ENCODE measurements around the gene KNDC1.

Gene KNDC1

DNA sequence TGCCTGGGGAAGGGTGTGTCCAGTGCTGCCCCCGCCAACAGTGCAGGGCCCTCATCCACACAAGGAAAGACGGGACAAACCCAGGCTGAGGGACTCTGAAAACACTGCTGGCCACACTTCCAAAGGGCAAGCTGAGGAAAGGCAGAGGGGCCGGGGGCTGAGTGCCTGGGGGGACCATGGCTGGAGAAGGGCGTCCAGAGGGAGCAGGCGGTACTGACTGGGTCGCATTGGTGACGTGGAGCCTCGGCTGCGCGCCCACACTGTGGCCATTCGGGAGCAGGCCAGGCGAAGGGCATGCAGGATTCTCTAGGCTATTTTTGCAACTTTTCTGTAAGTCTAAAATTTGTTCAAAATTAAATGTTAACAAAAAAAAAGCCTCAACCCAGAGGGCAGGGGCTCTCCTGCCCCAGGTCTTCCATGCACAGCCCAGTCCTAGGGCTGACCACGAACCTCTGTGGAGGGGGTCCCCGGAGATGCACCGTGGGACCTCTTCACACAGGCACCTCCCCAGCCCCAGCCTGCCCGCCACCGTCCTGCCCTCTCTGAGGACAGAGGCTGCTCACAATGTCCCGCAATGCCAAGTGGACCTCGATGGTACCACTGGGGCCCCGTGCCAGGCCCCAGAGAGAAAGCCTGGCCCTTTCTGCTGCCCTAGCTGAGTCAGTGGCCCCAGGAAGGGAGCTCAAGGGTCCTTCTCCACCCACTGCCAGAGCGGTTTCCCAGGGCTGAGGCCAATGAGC is 106.2 kb downstream of the KNDC1 start:
- Histone ChIP-seq H3K9me3 (replicated peaks; ENCODE audit: insufficient read depth, low read length) (no peaks in the 10 kb centered on the region), H3K9me2 (replicated peaks; ENCODE audit: insufficient read depth, low read length) (no peaks in the 10 kb centered on the region), H3K27me3 (replicated peaks; ENCODE audit: insufficient read depth, low read length) (no peaks in the 10 kb centered on the region), H3K4me3 (ENCODE audit: low read length) (no peak overlapping the region), H3F3A (ENCODE audit: insufficient read depth, low read length) (peaks cover 24% of the 10 kb centered on the region), H3K4me2 (ENCODE audit: low read depth, low read length) (no peak overlapping the region), H3K4me1 (ENCODE audit: low read length) (peaks cover 2% of the 10 kb centered on the region; the same call in 1 of the 2 replicates), H3K36me3 (replicated peaks; ENCODE audit: insufficient read depth, low read length) (no peaks in the 10 kb centered on the region; the same call in 1 of the 2 replicates), H3K27ac (ENCODE audit: low read length) (no peak overlapping the region), H2AFZ (ENCODE audit: low read length) (no peak overlapping the region), H3K79me2 (ENCODE audit: low read length) (peaks cover 15% of the 10 kb centered on the region), H4K20me1 (ENCODE audit: insufficient read depth, low read length) (0 out of 2 replicates have a peak, but pooled peaks cover 3% of the 10 kb centered on the region), H3K9ac (ENCODE audit: low read length) (no peak overlapping the region)
- no peak for DNase-seq
- TF ChIP-seq EZH2 (optimal IDR thresholded peaks at IDR 0.05; ENCODE audit: low read depth, low read length) (no peak), EZH2phosphoT487 (IDR thresholded peaks at IDR 0.05; ENCODE audit: low read length) (no peak), CTCF (IDR thresholded peaks at IDR 0.05; ENCODE audit: low read length) (no peak)

- Histone ChIP-seq H3K27ac (ENCODE audit: low read length) (no peak overlapping the region), H3F3A (ENCODE audit: insufficient read depth, low read length) (peaks cover 22% of the 10 kb centered on the region), H3K4me1 (ENCODE audit: low read length) (no peaks in the 10 kb centered on the region), H3K9me2 (replicated peaks; ENCODE audit: insufficient read depth, low read length) (no peaks in the 10 kb centered on the region), H4K20me1 (ENCODE audit: insufficient read depth, low read length) (0 out of 2 replicates have a peak, but pooled peaks cover 2% of the 10 kb centered on the region), H3K4me3 (ENCODE audit: low read length) (no peak overlapping the region), H3K79me2 (ENCODE audit: low read length) (peaks cover 21% of the 10 kb centered on the region), H3K27me3 (replicated peaks; ENCODE audit: insufficient read depth, low read length) (no peaks in the 10 kb centered on the region), H3K9me3 (replicated peaks; ENCODE audit: insufficient read depth, low read length) (no peaks in the 10 kb centered on the region), H3K4me2 (ENCODE audit: low read depth, low read length) (no peak overlapping the region), H3K36me3 (replicated peaks; ENCODE audit: insufficient read depth, low read length) (no peaks in the 10 kb centered on the region; the same call in 1 of the 2 replicates), H3K9ac (ENCODE audit: low read length) (no peak overlapping the region), H2AFZ (ENCODE audit: low read length) (no peak overlapping the region)
- no peak for DNase-seq
- TF ChIP-seq EZH2phosphoT487 (IDR thresholded peaks at IDR 0.05; ENCODE audit: low read length) (no peak), EZH2 (optimal IDR thresholded peaks at IDR 0.05; ENCODE audit: low read depth, low read length) (no peak), CTCF (IDR thresholded peaks at IDR 0.05; ENCODE audit: low read length) (no peak)
Observed at GRCh38 chr10:133267293-133267692, 107.3 kb downstream of the KNDC1 start.

DNA sequence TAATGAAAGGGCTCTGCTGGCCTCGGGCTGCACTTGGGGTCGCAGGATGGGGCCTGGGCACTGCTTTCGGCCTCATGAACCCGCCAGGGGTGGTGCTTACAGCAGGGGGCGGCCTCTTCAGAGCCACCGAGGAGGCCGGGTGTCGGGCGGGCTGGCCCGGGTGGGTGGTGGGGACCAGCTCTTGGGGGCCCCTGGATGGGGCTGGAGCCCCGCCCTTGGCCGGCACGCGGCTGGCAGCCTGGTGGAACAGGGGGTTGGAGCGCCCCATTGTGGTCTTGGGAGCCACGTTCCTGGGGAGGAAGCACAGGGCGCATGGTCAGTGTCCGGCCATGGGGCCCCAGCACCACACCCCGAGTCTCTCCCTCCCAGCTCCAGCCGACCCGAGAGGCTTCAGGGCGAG is 107.8 kb downstream of the KNDC1 start:
- Histone ChIP-seq H3K4me1 (ENCODE audit: low read length) (no peaks in the 10 kb centered on the region), H3F3A (ENCODE audit: insufficient read depth, low read length) (peaks cover 17% of the 10 kb centered on the region), H4K20me1 (ENCODE audit: insufficient read depth, low read length) (no peaks in the 10 kb centered on the region), H3K27ac (ENCODE audit: low read length) (no peak overlapping the region), H2AFZ (ENCODE audit: low read length) (no peak overlapping the region), H3K27me3 (replicated peaks; ENCODE audit: insufficient read depth, low read length) (no peaks in the 10 kb centered on the region), H3K9me2 (replicated peaks; ENCODE audit: insufficient read depth, low read length) (no peaks in the 10 kb centered on the region), H3K4me2 (ENCODE audit: low read depth, low read length) (no peak overlapping the region), H3K9me3 (replicated peaks; ENCODE audit: insufficient read depth, low read length) (no peaks in the 10 kb centered on the region), H3K9ac (ENCODE audit: low read length) (no peak overlapping the region), H3K4me3 (ENCODE audit: low read length) (no peak overlapping the region), H3K79me2 (ENCODE audit: low read length) (peaks cover 27% of the 10 kb centered on the region), H3K36me3 (replicated peaks; ENCODE audit: insufficient read depth, low read length) (no peaks in the 10 kb centered on the region; the same call in 1 of the 2 replicates)
- TF ChIP-seq EZH2phosphoT487 (IDR thresholded peaks at IDR 0.05; ENCODE audit: low read length) = no peak
- no peak for TF ChIP-seq CTCF (IDR thresholded peaks at IDR 0.05; ENCODE audit: low read length)
- TF ChIP-seq EZH2 (optimal IDR thresholded peaks at IDR 0.05; ENCODE audit: low read depth, low read length) = no peak
- DNase-seq = no peak

Measured in MM.1S (cell line).